BLaER1 treated with 17β-estradiol and CSF1 and Interleukin-3, amounts not matched to agents 10 nM and 100 nM (cell line): ENCODE data around the gene HSPB6.
A peak's percentile ranks its signal among the peaks of the same experiment; 100 is the strongest.

Experiments used
- H3K27ac ChIP-seq, 11 experiments: shearing (Covaris generic); formaldehyde crosslinking; 2 replicates each; pipeline ENCODE4 v1.8.1; 2022
- H3K27me3 ChIP-seq, 11 experiments: shearing (Covaris generic); formaldehyde crosslinking; 2 replicates each; pipeline ENCODE4 v1.8.1; 2022
- H3K36me3 ChIP-seq, 11 experiments: shearing (Covaris generic); formaldehyde crosslinking; 2 replicates each; pipeline ENCODE4 v1.8.1; 2022
- H3K4me1 ChIP-seq, 10 experiments: shearing (Covaris generic); formaldehyde crosslinking; 2 replicates each; pipeline ENCODE4 v1.8.1; 2022
- H3K4me2 ChIP-seq, 11 experiments: shearing (Covaris generic); formaldehyde crosslinking; 2 replicates each; pipeline ENCODE4 v1.8.1; 2022
- H3K4me3 ChIP-seq, 10 experiments: shearing (Covaris generic); formaldehyde crosslinking; 2 replicates each; pipeline ENCODE4 v1.8.1; 2022
- H3K9ac ChIP-seq, 11 experiments: shearing (Covaris generic); formaldehyde crosslinking; 2 replicates each; pipeline ENCODE4 v1.8.1; 2022
- H3K9me3 ChIP-seq, 11 experiments: shearing (Covaris generic); formaldehyde crosslinking; replicated peaks in 1 of 11; 2 replicates each; pipeline ENCODE4 v1.8.1; 2022
- H4K20me1 ChIP-seq, 11 experiments: shearing (Covaris generic); formaldehyde crosslinking; 2 replicates each; pipeline ENCODE4 v1.8.1; 2022
- Cebpa-rat ChIP-seq, 11 experiments: shearing (Covaris generic); IDR thresholded peaks; 2 replicates each; pipeline ENCODE4 v1.8.1; 2022

HSPB6 gene

GRCh38 chr19:35757231-35757748 is 461 bp upstream of the HSPB6 start:
- peaks cover 25 to 40% (median 30%) of the 10 kb centered on the region in 10 experiments for H3K4me1 ChIP-seq
- H4K20me1 ChIP-seq = peaks cover 0 to 19% (median 0%) of the 10 kb centered on the region in 11 experiments; a peak in 7 of 22 replicates
- H3K4me2 ChIP-seq = peak overlapping the region; percentile 81 to 99 (median 95)
- peak overlapping the region in 10 of 11 experiments; percentile 36 to 97 (median 76); a peak in 20 of 22 replicates for H3K27ac ChIP-seq
- TF ChIP-seq Cebpa-rat (IDR thresholded peaks at IDR 0.05) = no peak
- peak overlapping the region; percentile 80 to 97 (median 89) for H3K4me3 ChIP-seq
- H3K36me3 ChIP-seq = peaks cover 36 to 66% (median 51%) of the 10 kb centered on the region in 11 experiments
- H3K27me3 ChIP-seq = peaks cover 0 to 14% (median 10%) of the 10 kb centered on the region in 11 experiments; a peak in 12 of 22 replicates
- peak overlapping the region; percentile 62 to 96 (median 92); a peak in 21 of 22 replicates for H3K9ac ChIP-seq
- no peaks in the 10 kb centered on the region for H3K9me3 ChIP-seq

- no peak for TF ChIP-seq Cebpa-rat (IDR thresholded peaks at IDR 0.05)
- Histone ChIP-seq H3K9ac (peak overlapping the region in 1 of 11 experiments; percentile 13; a peak in 1 of 22 replicates), H3K36me3 (peaks cover 21 to 56% (median 42%) of the 10 kb centered on the region in 11 experiments), H3K4me2 (peak overlapping the region in 3 of 11 experiments; percentile 8 to 92 (median 30); a peak in 3 of 22 replicates), H3K9me3 (no peaks in the 10 kb centered on the region), H3K27me3 (peaks cover 0 to 14% (median 10%) of the 10 kb centered on the region in 11 experiments; a peak in 12 of 22 replicates), H3K27ac (no peak overlapping the region), H4K20me1 (peaks cover 0 to 26% (median 0%) of the 10 kb centered on the region in 11 experiments; a peak in 7 of 22 replicates), H3K4me1 (peaks cover 25 to 44% (median 32%) of the 10 kb centered on the region in 10 experiments), H3K4me3 (no peak overlapping the region)
Observed at GRCh38 chr19:35755550-35756376, 1.1 kb downstream of the HSPB6 start.

GRCh38 chr19:35755131-35755549 is 1.7 kb downstream of the HSPB6 start:
- no peak overlapping the region; a peak in 1 of 22 replicates for H3K9ac ChIP-seq
- TF ChIP-seq Cebpa-rat (IDR thresholded peaks at IDR 0.05) = no peak
- no peaks in the 10 kb centered on the region for H3K9me3 ChIP-seq
- H3K36me3 ChIP-seq = peaks cover 17 to 50% (median 36%) of the 10 kb centered on the region in 11 experiments
- peaks cover 0 to 14% (median 10%) of the 10 kb centered on the region in 11 experiments; a peak in 12 of 22 replicates for H3K27me3 ChIP-seq
- H3K4me3 ChIP-seq = no peak overlapping the region
- H3K4me1 ChIP-seq = peaks cover 31 to 49% (median 37%) of the 10 kb centered on the region in 10 experiments
- no peak overlapping the region for H3K27ac ChIP-seq
- peaks cover 0 to 26% (median 0%) of the 10 kb centered on the region in 11 experiments; a peak in 7 of 22 replicates for H4K20me1 ChIP-seq
- 0 out of 22 replicates have a peak overlapping the region, but pooled peaks of 1 of the 11 experiments have one; percentile 5 for H3K4me2 ChIP-seq

GRCh38 chr19:35754370-35755130 is 2.3 kb downstream of the HSPB6 start:
- Histone ChIP-seq H3K4me3 (no peak overlapping the region), H4K20me1 (peaks cover 0 to 22% (median 0%) of the 10 kb centered on the region in 11 experiments; a peak in 7 of 22 replicates), H3K36me3 (peaks cover 17 to 44% (median 36%) of the 10 kb centered on the region in 11 experiments), H3K4me2 (no peak overlapping the region), H3K9me3 (no peaks in the 10 kb centered on the region), H3K27me3 (peaks cover 0 to 14% (median 10%) of the 10 kb centered on the region in 11 experiments; a peak in 12 of 22 replicates), H3K27ac (no peak overlapping the region), H3K4me1 (peaks cover 32 to 49% (median 38%) of the 10 kb centered on the region in 10 experiments), H3K9ac (no peak overlapping the region)
- no peak for TF ChIP-seq Cebpa-rat (IDR thresholded peaks at IDR 0.05)

- Histone ChIP-seq H3K27ac (no peak overlapping the region), H3K9ac (0 out of 22 replicates have a peak overlapping the region, but pooled peaks of 1 of the 11 experiments have one; percentile 9), H3K36me3 (peaks cover 17 to 44% (median 34%) of the 10 kb centered on the region in 11 experiments), H3K4me3 (no peak overlapping the region), H3K4me2 (no peak overlapping the region), H3K27me3 (peaks cover 0 to 14% (median 10%) of the 10 kb centered on the region in 11 experiments; a peak in 12 of 22 replicates), H3K4me1 (peaks cover 31 to 49% (median 38%) of the 10 kb centered on the region in 10 experiments), H3K9me3 (no peaks in the 10 kb centered on the region), H4K20me1 (peaks cover 0 to 15% (median 0%) of the 10 kb centered on the region in 11 experiments; a peak in 5 of 22 replicates)
- no peak for TF ChIP-seq Cebpa-rat (IDR thresholded peaks at IDR 0.05)
Observed at GRCh38 chr19:35753634-35754369, 3.0 kb downstream of the HSPB6 start.

- Histone ChIP-seq H3K4me2 (no peak overlapping the region), H4K20me1 (peaks cover 0 to 12% (median 0%) of the 10 kb centered on the region in 11 experiments; a peak in 1 of 22 replicates), H3K36me3 (peaks cover 17 to 44% (median 34%) of the 10 kb centered on the region in 11 experiments), H3K27ac (no peak overlapping the region), H3K27me3 (peaks cover 0 to 14% (median 10%) of the 10 kb centered on the region in 11 experiments; a peak in 12 of 22 replicates), H3K4me1 (peaks cover 30 to 49% (median 39%) of the 10 kb centered on the region in 10 experiments), H3K4me3 (no peak overlapping the region), H3K9ac (peak overlapping the region in 2 of 11 experiments; percentile 20 to 39; a peak in 2 of 22 replicates), H3K9me3 (no peaks in the 10 kb centered on the region)
- no peak for TF ChIP-seq Cebpa-rat (IDR thresholded peaks at IDR 0.05)
Observed at GRCh38 chr19:35752746-35753350, 4.0 kb downstream of the HSPB6 start.
